ENCODE measurements around the gene OR3A1. TPM values are rescaled to one million over a fixed set of nuclear protein-coding genes. Genes with fewer than 3 reads are reported as not detected.
"Not testable (repeated sequence)": the region's sequence is repeated elsewhere in the genome, so short reads cannot be mapped to it uniquely, and the experiment has no call there.

OR3A1 gene, protein sequence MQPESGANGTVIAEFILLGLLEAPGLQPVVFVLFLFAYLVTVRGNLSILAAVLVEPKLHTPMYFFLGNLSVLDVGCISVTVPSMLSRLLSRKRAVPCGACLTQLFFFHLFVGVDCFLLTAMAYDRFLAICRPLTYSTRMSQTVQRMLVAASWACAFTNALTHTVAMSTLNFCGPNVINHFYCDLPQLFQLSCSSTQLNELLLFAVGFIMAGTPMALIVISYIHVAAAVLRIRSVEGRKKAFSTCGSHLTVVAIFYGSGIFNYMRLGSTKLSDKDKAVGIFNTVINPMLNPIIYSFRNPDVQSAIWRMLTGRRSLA
- total RNA-seq = not detected

DNA sequence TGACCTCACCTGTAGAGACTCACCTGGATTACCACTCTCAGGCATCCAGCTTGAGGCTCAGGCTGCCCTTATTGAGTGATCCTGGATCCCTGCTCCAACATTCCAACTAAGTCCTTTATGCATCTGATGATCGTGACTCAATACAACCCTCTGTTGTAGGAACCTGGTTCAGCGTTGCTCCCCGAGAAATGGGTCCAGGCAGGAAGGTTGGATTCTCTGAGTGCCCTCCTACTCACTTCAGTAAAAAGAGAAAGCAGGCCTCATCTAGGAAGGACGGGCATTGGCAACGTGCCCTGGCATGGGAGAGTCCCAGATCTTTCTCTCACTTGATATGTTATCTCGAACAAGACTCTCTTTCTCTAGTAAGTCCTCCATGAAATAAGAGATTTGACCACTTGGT is at the start of gene OR3A1:
Gene OR3A1, minus strand, starts transcription at position 101 of the 400 bp plus-strand sequence. CDS start 5,778 bp downstream, outside the sequence.
- DNase-seq (ENCODE audit: low spot score) = no peak

DNA sequence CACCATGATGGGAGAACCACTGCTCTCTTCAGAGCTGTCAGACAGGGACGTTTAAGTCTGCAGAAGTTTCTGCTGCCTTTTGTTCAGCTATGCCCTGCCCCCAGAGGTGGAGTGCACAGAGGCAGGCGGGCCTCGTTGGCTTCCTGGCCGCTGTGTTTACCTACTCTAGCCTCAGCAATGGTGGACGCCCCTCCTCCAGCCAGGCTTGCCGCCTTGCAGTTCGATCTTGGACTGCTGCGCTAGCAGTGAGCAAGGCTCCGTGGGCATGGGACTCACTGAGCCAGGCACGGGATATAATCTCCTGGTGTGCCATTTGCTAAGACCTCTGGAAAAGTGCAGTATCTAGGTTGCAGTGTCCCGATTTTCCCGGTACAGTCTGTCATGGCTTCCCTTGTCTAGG is 44.6 kb upstream of the OR3A1 start:
- not testable (repeated sequence) for DNase-seq (ENCODE audit: low spot score)

DNA sequence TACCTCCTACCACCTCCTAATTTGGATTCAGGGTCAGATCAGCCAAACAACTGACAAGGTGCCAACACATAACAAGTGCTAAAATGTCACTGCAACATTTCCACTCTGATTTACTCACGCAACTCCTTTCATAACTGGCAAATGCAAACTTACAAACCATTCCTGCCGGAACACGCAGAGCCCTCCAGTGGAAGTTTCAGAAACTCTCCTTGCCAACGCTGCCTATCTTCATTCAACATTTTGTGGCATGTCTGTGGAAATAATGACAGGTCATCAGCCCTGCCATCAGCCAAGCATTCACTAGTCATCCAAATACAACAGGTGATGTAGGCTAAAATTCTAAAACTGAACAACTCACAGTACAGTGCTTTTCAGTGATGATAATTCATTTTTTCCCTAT is 37.7 kb upstream of the OR3A1 start:
- no peak for DNase-seq (ENCODE audit: low spot score)

DNA sequence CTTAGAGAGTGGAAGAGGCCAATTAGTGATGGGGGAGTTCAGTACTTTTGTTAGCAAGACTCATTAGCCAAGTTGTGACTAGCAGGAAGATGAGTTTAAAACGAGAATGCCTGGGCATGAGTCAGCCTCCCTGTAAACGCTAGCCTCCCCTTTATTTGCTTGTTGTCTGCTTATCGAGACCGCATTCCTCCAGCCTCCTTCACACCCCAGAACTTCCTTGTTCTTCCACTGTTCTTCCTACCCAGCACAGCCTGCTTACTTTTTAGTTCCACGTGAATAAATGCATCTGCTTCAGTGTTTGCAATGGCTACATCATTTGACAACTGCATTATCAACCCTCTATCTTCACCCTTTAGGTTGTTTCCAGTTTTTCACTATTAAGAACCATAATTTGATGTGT is 20.2 kb upstream of the OR3A1 start:
- DNase-seq (ENCODE audit: low spot score) = peak; percentile 49

DNA sequence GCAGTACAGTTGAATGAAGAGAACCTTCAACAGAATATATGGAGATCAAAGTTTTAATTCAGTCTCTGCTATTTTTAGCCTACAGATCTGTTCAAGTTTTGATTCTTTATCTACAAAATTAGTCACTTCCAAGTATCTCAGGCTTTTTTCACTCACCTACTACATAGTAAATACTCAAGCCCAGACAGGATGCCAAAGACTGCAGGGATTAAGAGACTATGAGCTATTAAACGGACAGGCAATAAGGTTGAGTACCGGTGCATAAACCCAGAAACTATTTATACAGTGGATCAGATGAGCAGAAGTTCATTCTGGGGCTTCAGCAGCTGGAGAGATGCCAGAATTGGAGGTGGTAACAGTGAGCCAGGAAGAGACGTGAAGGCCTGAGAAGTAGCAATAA is 18.7 kb upstream of the OR3A1 start:
- no peak for DNase-seq (ENCODE audit: low spot score)

DNA sequence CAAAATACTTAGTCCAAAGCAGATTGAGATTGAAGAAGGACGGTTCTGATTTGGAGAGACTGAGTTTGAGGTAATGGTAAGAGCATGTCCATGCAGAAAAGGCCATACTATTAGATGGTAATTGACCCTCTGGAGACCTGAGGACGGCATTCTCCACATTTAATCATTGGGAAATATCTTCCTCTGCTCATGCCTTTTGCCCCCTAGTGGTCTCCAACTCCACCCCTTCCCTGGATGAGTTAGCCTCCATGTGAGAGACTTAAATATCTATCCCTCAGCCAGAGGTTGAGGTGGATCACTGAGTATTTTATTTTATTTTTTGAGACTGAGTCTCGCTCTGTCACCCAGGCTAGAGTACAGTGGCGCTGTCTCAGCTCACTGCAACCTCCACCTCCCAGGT is 10.4 kb upstream of the OR3A1 start:
- DNase-seq (ENCODE audit: low spot score) = no peak

DNA sequence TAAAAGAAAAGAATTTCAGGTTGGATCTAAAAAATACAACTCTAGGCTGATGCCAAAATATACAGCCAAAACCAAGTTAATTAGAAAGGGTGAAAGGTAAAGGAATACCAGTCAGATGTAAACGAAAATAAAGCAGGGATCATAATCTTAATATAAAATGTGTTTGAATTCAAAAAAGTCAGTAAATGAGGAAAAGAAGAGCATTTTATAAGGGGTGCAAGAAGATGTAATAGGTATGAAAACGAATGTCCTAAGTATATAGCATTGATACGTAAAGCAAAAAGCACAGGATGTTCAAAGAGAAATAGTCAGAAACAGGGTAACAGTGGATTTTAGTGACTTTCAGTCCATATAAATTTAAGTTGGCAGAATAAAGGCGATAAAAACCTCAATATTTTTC is 2.5 kb downstream of the OR3A1 start:
- DNase-seq (ENCODE audit: low spot score) = no peak

DNA sequence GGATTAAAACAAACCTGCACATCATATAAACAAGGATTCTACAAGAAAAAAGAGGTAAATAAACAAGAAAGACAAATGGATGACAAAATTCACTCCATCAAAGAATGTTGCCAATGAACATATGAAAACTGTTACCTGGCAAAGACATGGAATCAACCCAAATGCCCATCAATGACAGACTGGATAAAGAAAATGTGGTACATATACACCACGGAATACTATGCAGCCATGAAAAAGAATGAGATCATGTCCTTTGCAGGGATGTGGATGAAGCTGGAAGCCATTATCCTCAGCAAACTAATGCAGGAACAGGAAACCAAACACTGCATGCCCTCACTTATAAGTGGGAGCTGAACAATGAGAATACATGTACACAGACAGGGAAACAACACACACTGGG is 4.6 kb downstream of the OR3A1 start:
- not testable (repeated sequence) for DNase-seq (ENCODE audit: low spot score)

DNA sequence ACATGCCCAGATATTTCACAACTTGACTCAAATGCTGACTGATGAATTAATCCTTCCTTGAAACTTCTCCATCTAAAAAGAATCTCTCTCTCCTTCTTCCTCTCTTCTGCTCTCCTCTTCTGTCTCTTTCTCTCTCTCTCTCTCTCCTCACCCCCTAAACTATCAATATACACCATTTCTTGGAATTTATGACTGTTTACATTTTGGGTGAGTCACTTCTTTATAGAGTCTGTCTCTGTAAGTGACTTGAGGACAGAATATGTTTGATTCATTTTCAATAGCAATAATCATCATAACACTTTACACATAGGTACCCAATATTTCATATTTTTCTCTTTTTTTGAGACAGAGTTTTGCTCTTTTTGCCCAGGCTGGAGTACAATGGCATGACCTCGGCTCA is 15.3 kb downstream of the OR3A1 start:
- DNase-seq (ENCODE audit: low spot score) = no peak

DNA sequence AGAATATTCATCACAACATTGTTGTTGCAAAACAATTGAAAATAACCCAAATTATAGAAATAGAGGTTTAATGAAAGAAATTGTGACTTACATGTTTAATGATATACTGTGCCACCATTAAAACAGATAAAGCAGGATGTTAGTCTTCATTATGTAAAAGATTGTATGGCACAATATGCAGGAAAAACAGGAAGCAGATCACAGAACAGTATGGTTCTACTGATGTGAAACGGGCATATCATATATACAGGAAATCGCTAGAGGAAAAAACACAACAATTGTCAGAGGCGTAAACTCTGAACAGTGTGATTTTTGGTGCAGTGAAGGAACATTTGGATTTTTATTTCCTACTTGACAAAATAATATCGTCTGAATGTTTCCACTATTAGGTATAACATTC is 22.0 kb downstream of the OR3A1 start:
- DNase-seq (ENCODE audit: low spot score) = no peak

DNA sequence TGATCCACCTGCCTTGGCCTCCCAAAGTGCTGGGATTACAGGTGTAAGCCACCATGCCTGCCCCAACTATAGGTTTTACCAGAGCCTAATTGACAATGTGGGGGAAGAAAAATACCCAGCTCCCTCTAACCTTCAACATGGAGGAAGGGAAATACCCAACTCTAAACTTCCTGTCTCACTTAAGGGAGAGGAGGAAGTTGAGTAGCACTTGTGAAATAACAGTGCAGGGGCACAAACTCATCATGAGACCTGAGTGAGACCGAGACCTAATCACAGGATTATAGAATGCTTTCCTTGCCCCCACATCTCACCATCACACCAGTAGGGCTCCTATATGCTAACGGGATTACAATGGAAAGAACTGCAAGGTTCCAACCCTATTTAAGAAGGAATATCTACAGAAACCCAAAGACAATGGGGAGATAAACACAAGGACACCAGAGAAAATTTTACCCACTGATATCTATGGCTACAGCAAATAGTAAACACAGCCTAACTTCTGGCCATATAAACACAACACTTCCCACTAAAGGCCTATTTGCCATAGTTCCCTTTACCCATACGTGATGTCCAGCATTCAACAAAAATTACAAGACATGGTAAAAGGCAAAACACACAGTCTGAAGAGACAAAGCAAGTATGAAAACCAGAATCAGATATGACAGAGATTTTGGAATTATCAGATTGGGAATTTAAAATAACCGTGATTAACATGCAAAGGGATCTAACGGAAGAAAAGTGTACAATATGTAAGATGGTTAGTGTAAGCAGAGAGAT is 26.9 kb downstream of the OR3A1 start:
- no peak for DNase-seq (ENCODE audit: low spot score)

DNA sequence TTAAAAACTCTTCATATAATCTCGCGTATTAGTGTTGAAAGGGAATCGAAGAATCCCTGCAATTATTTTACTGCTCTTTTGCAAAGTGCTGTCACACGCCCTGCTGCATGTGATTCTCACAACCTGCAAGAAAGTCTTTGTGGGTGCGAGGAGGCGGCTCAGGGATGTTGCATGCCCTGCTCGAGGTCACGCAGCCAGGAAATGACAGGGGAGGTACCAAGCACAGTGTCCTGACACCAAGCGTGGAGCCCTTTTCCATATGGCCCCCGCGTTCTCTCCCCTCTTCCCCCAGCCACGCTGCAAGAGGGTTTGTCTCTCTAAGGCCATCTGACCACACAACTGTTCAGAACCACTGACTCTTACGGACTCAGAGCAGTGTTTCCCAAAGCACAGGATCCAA is 37.6 kb downstream of the OR3A1 start:
- DNase-seq (ENCODE audit: low spot score) = no peak

DNA sequence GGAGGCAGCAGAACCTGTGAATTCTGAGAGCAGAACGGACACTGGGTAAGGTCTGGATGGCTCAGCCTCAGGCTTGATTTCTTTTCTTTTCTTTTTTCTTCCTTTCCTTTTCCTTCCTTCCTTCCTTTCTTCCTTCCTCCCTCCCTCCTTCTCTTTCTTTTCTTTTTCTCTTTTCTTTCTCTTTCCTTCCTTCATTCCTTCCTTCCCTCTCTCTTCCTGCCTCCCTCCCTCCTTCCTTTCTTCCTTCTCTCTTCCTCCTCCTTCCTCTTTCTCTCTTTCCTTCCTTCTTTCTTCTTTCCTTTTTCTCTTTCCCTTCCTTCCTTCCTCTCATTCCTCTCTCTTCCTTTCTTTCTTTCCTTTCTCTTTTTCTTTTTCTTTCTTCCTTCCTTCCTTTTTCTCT is 38.0 kb downstream of the OR3A1 start:
- no peak for DNase-seq (ENCODE audit: low spot score)

DNA sequence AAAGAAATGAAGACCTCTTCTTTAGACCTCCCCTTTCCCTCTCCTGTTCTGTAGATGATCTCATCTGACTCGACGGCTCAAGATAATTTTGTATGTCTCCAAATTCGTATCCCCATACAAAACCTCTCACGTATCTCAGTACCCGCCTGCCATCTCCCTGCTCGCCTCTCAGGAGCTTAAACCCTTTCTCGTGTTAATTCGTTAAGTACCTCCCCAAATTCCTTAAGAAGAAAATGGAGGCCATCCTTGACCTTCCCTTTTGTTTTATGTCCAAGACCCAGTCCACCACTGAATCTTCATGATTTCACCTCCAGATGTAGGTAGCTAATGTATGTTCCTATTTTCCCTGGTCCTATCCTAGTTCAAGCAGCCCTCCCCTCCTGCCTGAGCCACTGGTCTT is 41.6 kb downstream of the OR3A1 start:
- no peak for DNase-seq (ENCODE audit: low spot score)

DNA sequence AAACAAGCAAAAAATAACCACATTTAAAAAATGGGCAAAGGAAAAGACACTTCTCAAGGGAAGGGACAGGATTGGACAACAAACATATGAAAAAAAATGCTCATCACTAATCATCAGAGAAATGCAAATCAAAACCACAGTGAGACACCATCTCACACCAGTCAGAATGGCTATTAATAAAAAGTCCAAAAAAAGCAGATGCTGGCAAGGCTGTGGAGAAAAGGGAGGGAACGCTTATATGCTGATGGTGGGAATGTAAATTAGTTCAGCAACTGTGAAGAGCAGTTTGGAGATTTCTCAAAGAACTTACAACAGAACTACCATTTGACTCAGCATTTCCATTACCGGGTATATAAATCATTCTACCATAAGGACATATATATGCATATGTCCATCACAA is 49.1 kb downstream of the OR3A1 start:
- not testable (repeated sequence) for DNase-seq (ENCODE audit: low spot score)

DNA sequence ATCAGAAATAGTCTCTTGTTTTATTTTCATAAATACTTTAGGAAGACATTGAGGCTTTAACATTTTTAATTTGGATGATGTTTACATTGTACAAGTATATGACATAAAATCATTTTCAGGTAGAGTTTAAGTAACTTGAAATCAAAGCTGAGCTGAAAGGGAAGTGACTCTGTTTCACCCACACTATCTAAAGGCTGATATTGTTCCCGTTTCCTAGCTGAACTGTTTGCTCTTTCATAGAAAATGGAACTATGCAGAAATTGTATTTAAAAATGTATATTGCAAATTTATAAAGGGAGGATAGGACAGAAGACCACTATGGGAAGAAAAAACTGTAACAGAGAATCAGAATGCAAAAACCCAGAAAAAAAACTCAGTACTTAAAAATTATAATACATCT is 53.3 kb downstream of the OR3A1 start:
- DNase-seq (ENCODE audit: low spot score) = not testable (repeated sequence)

DNA sequence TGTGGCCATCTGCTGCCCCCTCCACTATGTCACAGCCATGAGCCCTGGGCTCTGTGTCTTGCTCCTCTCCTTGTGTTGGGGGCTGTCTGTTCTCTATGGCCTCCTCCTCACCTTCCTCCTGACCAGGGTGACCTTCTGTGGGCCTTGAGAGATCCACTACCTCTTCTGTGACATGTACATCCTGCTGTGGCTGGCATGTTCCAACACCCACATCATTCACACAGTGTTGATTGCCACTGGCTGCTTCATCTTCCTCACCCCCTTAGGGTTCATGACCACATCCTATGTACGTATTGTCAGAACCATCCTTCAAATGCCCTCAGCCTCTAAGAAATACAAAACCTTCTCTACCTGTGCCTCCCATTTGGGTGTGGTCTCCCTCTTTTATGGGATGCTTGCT is 57.1 kb downstream of the OR3A1 start:
- not testable (repeated sequence) for DNase-seq (ENCODE audit: low spot score)

Other genes with a start within 250 kb of the OR3A1 start
- gene OR1D5, start 234.8 kb downstream of the OR3A1 start, total RNA-seq = not detected
- gene OR1D2, start 193.9 kb downstream of the OR3A1 start, total RNA-seq = not detected
- not detected for gene OR1G1, start 170.8 kb downstream of the OR3A1 start, total RNA-seq
- not detected for gene OR1A2, start 100.8 kb downstream of the OR3A1 start, total RNA-seq
- gene OR1A1, start 90.7 kb downstream of the OR3A1 start, total RNA-seq = not detected
- 2.7 TPM for gene OR3A2, start 87.9 kb upstream of the OR3A1 start, total RNA-seq
- gene OR1E1, start 100.0 kb upstream of the OR3A1 start, total RNA-seq = not detected
- gene OR3A3, start 113.0 kb upstream of the OR3A1 start, total RNA-seq = not detected
- not detected for gene OR1E2, start 135.5 kb upstream of the OR3A1 start, total RNA-seq
- not detected for gene SPATA22, start 173.5 kb upstream of the OR3A1 start, total RNA-seq
- 15.3 TPM for gene ASPA, start 177.6 kb upstream of the OR3A1 start, total RNA-seq